GM18505 (cell line): ENCODE measurements around the gene GNG2.

Experiments
- ATAC-seq: cut with Tn5 transposase; IDR thresholded peaks from one replicate; pipeline ENCODE4 v1.9.1; 2021; ENCODE audit not compliant: unreplicated experiment
- POLR2A ChIP-seq: IDR thresholded peaks from 4 replicates; pipeline ENCODE4 v1.6.1; 2011; ENCODE audit warnings: borderline replicate concordance; ENCODE audit not compliant: insufficient read depth, insufficient read length; ENCODE audit errors: extremely low read depth

Gene GNG2

DNA sequence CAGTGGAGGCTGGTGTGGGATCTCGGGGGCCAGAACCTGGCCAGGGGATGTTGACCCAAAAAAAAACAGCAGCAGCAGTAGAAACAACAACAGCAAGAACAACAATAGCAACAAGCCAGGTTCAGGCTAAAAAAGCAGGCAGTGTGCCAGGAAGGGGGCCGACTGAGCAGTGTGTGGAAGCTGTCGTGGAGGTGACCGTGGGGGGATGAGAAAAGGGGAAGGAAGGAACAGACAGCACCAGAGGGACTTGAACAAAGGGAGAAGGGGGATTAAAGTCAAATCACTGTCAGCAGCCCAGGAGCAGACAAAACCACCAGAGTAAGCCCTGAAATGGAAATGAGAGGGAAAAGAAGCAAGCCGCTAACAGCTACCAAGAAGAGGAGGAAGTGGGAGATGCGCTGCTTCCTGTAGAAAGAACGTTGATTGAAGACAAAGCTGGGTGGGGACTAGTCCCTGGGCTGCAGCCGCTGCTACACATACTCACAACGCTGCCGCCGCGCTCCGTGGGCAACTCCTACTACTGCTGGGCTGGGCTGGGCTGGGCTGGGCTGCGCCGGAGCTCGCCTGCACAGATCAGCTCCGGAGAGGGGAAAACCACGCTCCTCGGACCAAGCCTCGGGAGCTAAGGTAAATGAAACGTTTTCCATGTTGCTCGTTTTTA, at the start of gene GNG2:
Gene GNG2 (plus strand): TSS at position 449 of the 661 bp plus-strand sequence. CDS start 90,067 bp downstream, outside the sequence.
- peak; percentile 97 for TF ChIP-seq POLR2A
- peak; percentile 93 for ATAC-seq

DNA sequence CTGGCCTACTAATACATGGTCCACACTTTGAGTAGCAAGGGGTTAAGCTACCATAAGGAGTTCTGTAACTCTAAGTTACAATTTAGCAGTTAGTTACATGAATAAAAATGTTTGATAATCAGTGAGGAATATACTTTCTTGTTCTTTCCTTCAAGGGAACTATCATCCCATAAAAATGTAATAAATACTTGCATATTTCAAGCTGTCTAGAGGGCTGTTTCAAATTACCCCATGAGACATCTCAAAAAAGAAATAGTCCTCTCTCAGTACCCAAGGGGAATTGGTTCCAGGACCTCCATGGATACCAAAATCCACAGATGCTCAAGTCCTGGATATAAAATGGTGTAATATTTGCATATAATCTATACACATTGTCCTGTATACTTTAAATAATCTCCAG, 48.7 kb upstream of the GNG2 start:
- no peak for TF ChIP-seq POLR2A

DNA sequence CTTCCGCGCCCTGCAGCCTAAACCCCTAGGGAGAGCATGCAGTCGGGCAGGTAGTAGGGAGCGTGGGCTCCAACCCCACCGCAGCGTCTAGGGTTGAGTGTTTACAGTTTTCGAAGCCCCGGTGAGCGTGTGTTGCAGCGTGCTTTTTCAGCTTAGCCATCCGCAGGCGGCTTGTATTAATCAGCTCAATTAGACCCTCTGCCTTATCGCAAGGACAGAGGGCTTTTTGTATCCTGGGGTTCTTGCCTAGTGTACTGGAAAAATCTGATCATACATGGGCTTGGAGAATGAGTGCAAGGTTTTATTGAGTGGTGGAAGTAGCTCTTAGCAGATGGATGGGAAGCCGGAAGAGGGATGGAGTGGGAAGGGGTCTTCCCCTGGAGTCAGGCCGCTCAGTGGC, 44.4 kb upstream of the GNG2 start:
- ATAC-seq: no peak
- TF ChIP-seq POLR2A: no peak

More for the DNA sequence above, 48.7 kb upstream of the GNG2 start:
- ATAC-seq: no peak

DNA sequence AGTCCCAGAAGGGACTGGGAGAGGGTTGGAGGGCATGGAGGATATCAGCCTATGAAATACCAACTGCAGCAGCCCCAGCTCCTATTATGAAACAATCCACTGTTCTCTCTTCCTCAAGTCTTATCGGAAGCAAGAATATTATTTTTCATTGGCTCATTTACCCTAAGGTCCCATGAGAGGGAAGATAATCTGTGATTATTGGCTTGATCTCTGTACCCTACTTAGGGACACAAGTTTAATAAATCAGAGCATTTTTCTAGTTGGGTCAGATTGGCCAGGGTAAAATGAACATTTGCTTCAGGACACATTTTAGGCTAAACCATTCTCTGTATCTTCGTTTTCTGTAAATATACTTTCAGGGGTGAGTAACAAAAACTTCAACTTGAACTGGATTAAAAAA, 43.1 kb upstream of the GNG2 start:
- TF ChIP-seq POLR2A: no peak
- ATAC-seq: no peak

DNA sequence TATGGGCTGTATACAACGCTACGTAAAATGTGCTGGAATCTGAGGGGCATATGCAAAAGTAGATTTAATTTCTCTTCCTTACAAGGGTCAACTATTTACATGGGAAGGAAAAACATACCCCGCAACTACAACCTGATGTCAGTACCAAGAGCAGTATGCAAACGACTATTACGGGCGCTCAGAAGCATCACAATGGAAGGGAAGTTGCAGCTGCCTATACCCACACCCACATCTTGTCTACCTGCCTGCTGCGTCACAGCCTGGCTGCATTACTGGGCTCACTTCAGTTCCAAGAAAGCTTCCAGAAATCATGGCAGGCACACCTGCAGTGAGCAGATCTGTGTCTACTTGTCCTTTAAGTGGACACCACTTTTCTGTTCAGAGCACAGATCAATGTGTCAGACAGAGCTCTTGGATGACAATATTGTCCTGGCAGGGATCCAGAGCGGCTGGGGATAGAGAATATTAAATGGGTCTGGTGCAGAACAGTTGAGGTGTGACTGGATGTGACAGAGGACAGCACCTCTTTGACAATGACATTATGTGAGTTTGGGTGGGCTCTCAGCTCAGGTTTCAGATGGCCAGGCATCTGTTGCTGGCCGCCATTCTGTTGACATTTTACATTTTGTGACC, 41.5 kb upstream of the GNG2 start:
- ATAC-seq: no peak
- no peak for TF ChIP-seq POLR2A

DNA sequence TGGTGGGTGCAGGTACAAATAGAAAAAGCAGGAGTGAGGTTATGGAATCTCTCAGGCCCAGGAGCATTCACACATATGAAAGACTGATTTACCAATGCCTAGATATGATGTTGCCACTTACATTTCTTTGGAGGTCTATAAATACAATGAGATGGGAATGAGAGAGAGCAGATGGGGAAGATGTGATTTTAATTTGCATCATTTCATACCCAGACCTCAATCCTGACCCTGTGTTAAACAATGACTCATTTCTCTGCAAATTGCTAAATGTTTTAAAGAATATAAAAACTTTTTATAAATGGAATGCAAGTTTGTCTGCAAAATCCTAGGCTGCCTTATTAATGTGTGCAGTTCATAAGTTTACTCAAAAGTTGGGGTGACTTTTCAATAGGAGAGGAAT, 38.6 kb upstream of the GNG2 start:
- ATAC-seq: no peak

DNA sequence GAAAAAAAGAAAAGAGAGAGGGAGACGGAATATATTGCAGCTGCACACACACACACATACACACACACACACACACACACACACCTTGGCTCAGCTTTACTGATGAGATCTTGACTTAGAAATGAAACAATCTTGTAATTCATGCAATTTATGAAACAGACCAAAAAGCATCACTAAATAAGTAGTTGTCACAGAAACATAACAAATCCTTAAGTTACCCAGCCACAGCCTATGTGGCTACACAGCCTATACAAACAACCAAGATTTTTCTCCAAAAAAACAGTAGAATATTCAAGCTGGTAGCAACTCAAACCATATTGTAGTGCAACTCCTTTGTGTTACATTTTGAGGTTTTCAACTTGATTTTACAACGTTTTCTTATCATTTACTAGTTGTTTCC, 37.9 kb upstream of the GNG2 start:
- no peak for TF ChIP-seq POLR2A
- no peak for ATAC-seq

More for the DNA sequence above, 38.6 kb upstream of the GNG2 start:
- no peak for TF ChIP-seq POLR2A

DNA sequence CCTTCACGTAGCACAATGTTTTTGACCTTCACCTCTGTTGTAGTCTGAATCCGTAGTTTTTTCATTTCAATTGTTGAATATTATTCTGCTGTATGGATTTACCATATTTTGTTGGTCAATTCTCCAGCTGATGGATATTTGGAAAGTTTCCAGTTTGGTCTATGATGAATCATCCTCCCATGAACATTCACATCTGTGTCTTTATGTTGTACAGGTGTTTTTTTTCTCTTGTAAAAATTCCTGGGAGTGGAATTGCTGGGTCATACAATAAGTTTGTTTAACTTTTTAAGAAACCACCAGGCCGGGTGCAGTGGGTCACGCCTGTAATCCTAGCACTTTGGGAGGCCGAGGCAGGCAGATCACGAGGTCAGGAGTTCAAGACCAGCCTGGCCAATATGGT, 36.7 kb upstream of the GNG2 start:
- ATAC-seq: no peak
- TF ChIP-seq POLR2A: no peak

DNA sequence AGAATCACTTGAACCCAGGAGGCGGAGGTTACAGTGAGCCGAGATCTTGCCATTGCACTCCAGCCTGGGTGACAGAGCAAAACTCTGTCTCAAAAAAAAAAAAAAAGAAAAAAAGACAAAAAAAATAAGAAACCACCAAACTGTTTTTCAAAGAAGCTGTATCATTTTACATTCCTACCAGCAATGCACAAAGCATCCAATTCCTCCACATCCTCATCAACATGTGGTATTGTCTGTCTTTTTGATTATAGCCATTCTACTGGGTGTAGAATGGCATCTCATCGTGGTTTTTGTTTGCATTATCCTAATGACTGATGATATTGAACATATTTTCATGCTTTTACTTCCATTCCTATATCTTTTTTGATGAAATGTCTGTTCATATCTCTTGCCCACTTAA, 36.2 kb upstream of the GNG2 start:
- no peak for TF ChIP-seq POLR2A
- ATAC-seq: no peak

DNA sequence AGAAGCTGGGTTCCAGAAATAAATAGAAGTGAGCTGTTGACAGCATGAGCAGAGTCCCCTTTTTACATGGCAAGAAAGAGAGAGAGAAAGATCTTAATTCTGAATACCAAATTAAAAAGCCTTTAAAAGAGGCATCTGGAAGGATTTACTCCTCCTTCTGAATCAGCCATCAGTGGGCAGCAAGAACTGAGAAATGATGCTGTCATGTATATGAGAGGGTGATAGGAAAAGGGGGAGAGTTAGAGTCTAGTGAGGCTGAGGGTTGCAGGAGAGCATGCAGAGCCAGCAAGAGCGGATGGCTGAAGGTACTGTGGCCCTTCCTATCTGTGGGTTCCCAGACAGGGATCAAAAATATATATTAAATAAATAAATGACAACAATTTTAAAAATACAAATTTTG, 34.5 kb upstream of the GNG2 start:
- ATAC-seq: no peak

DNA sequence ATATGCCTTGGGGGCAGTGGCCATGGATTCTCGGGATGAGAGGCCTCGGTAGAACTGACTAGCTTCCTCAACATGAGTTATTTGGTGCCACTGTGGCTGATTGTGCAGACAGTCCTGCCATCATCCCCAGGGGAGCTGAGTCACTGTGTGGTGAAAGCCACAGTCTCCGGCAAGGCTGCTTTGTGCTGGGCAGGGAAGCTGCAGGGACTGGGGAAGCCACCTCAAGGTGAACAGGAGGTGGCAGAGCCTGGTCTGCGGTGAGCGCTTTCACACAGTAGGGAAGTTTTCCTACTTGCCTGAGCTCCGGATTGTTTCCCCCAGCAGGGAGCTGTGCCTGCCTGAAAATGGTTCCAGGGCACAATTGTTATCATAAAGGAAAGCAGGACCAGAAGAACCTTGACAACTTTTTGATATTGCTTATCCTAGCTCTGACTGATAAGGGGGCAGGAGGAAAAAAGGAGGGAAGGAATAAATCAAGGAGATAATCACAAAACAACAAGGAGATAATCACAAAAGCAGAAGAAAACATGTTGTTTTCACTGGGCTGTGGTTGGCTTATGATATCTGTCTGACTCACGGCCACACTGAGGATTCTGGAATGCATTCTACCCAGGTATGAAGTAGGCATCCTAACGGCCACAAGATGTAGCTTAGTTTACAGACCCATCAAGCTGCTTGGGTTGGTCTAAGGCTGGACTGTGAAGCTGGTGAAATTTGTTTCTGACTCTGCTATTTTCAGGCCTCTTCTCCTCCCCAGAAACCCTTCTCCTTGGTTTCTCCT, 32.2 kb upstream of the GNG2 start:
- ATAC-seq: peak; percentile 95
- no peak for TF ChIP-seq POLR2A

More for the DNA sequence above, 34.5 kb upstream of the GNG2 start:
- no peak for TF ChIP-seq POLR2A

DNA sequence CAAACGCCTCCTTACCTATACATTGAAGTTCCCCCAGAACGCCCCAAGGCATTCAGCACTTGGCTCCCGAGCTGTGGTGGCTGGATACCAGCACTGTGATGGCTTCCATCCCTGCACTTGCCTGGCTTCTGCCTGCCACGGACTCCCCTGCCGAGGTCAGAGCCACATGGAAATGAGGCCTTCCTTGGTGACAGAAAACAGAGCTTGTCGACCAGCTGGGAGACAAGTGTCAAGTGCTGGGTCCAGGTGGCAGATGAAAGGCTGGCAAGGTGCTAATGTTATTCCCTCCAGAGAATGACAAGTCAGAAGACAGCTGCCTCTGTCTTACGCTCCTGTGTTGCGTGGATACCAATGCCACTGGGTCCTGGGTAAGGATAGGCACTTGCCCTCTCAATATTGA, 26.2 kb upstream of the GNG2 start:
- TF ChIP-seq POLR2A: no peak
- no peak for ATAC-seq

DNA sequence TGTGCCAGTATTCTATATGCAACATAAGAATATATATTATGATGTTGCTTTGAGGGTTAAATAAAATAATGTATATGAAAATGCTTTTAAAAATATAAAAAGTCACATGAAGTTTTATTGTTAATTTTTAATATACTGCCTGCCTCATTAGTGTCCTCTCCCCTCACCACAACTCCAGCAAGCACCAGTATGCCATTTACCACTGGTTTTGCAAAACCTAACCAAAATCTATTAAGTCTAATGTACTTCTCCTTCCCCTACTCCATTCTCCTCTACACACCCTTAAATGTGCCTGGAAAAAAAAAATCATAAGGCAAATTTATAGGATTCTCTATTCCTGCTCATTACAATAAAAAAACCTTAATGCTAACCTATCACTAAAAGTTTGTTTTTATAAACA, 24.0 kb upstream of the GNG2 start:
- no peak for ATAC-seq
- TF ChIP-seq POLR2A: no peak
